MCF 10A (cell line): ENCODE measurements around the gene MSX1. TPM values are rescaled to one million over a fixed set of nuclear protein-coding genes. Genes with fewer than 3 reads are reported as not detected.

Source experiments
- BruUV-seq: library from RNA; stranded (reverse); fragments of 400-500 nt; replicated peaks from 2 replicates; lab custom pipeline; 2021; lab: Mats Ljungman, UMichigan
- CTCF ChIA-PET: fragments of 300-600 bp; sonication (Branson Sonifier 250); formaldehyde crosslinking; extraction: SDS; loops from one replicate; lab custom pipeline; 2021; ENCODE audit warnings: antibody characterized with exemption, inconsistent platforms; lab: Yijun Ruan, JAX
- POLR2A ChIA-PET: fragments of 300-600, 350-650 bp; sonication (Branson Sonifier 250); formaldehyde crosslinking; extraction: SDS; loops from one replicate; lab custom pipeline; 2020; ENCODE audit warnings: antibody characterized with exemption, inconsistent platforms; lab: Yijun Ruan, JAX
- DNase-seq: peaks from one replicate; pipeline ENCODE4 v3.0.0-alpha.2; 2018; ENCODE audit not compliant: unreplicated experiment
- H3K27ac Mint-ChIP-seq: one replicate; pipeline ENCODE4 v1.8.0; 2022; ENCODE audit warnings: mild to moderate bottlenecking, low read depth, mixed read lengths; ENCODE audit not compliant: unreplicated experiment
- H3K27me3 Mint-ChIP-seq: one replicate; pipeline ENCODE4 v1.8.0; 2022; ENCODE audit warnings: mixed read lengths; ENCODE audit not compliant: insufficient read depth, unreplicated experiment
- H3K36me3 Mint-ChIP-seq: one replicate; pipeline ENCODE4 v1.8.0; 2022; ENCODE audit warnings: mild to moderate bottlenecking, moderate library complexity, mixed read lengths; ENCODE audit not compliant: insufficient read depth, unreplicated experiment
- H3K4me1 Mint-ChIP-seq: one replicate; pipeline ENCODE4 v1.8.0; 2022; ENCODE audit warnings: mixed read lengths; ENCODE audit not compliant: insufficient read depth, unreplicated experiment
- H3K4me3 Mint-ChIP-seq: one replicate; pipeline ENCODE4 v1.8.0; 2022; ENCODE audit warnings: mild to moderate bottlenecking, moderate library complexity, mixed read lengths; ENCODE audit not compliant: unreplicated experiment
- H3K9me3 Mint-ChIP-seq: one replicate; pipeline ENCODE4 v1.8.0; 2022; ENCODE audit warnings: mixed read lengths; ENCODE audit not compliant: unreplicated experiment
- CTCF ChIP-seq: fragments of 200-600 bp; IDR thresholded peaks from one replicate; pipeline ENCODE4 v1.8.0; 2022; ENCODE audit warnings: antibody characterized with exemption, mild to moderate bottlenecking; ENCODE audit not compliant: unreplicated experiment
- intact Hi-C: fragments of 100-400 bp; cut with micrococcal nuclease; formaldehyde crosslinking; loops from 2 replicates; pipeline ENCODE4 v1.14.1; 2022
- total RNA-seq: library from RNA; stranded (reverse); gene quantifications from 2 replicates; pipeline ENCODE4 v1.2.3, GENCODE V29; 2022

Gene MSX1
- total RNA-seq, 1 experiment from 2014 or later: 3.9 TPM

GRCh38 chr4:4866866-4867374 lies 7.5 kb downstream of the MSX1 start:
- H3K4me1 Mint-ChIP-seq: no peaks in the 10 kb centered on the region
- TF ChIP-seq CTCF: no peak
- H3K4me3 Mint-ChIP-seq: no peak overlapping the region
- no peak for DNase-seq
- no peaks in the 10 kb centered on the region for H3K9me3 Mint-ChIP-seq
- H3K36me3 Mint-ChIP-seq: peaks cover 15% of the 10 kb centered on the region
- intact Hi-C loops: no loop called here
- H3K27me3 Mint-ChIP-seq: peaks cover 27% of the 10 kb centered on the region
- no TSS peak for BruUV-seq
- ChIA-PET CTCF (no interaction called here), POLR2A (interaction anchor here (0.6 kb wide), 1 partner anchor 801 kb away, joined by 3 read pairs; no protein-coding TSS in a partner anchor)
- no peak overlapping the region for H3K27ac Mint-ChIP-seq

- H3K4me1 Mint-ChIP-seq: no peaks in the 10 kb centered on the region
- no peak for TF ChIP-seq CTCF
- no peak overlapping the region for H3K4me3 Mint-ChIP-seq
- CTCF ChIA-PET: no interaction called here
- H3K27me3 Mint-ChIP-seq: peaks cover 32% of the 10 kb centered on the region
- no peak for DNase-seq
- POLR2A ChIA-PET: no interaction called here
- no TSS peak for BruUV-seq
- H3K9me3 Mint-ChIP-seq: no peaks in the 10 kb centered on the region
- H3K27ac Mint-ChIP-seq: no peak overlapping the region
- peaks cover 14% of the 10 kb centered on the region for H3K36me3 Mint-ChIP-seq
- intact Hi-C loops: no loop called here
These were observed 8.0 kb downstream of the MSX1 start for GRCh38 chr4:4867375-4868039.

GRCh38 chr4:4868040-4868757 lies 8.7 kb downstream of the MSX1 start:
- no peak for DNase-seq
- ChIA-PET POLR2A (no interaction called here), CTCF (no interaction called here)
- Mint-ChIP-seq H3K4me1 (no peaks in the 10 kb centered on the region), H3K9me3 (no peaks in the 10 kb centered on the region), H3K36me3 (peaks cover 7% of the 10 kb centered on the region), H3K27me3 (peaks cover 39% of the 10 kb centered on the region), H3K27ac (no peak overlapping the region), H3K4me3 (no peak overlapping the region)
- TF ChIP-seq CTCF: no peak
- intact Hi-C loops: no loop called here
- BruUV-seq: no TSS peak
